GM12875 (cell line): ENCODE data around the gene SPEN.

ENCODE experiments used
- H3K4me3 ChIP-seq: one replicate; pipeline ENCODE4 v1.5.1; 2011; ENCODE audit warnings: low read depth, low read length, control low read depth
- CTCF ChIP-seq: IDR thresholded peaks from 2 replicates; pipeline ENCODE4 v1.5.1; 2011; ENCODE audit warnings: low read depth, mild to moderate bottlenecking, control low read depth, inconsistent platforms, low read length, moderate library complexity, borderline replicate concordance; ENCODE audit not compliant: insufficient read depth

SPEN gene

GRCh38 chr1:15866721-15867201, 19.3 kb downstream of the SPEN start:
- no peak for TF ChIP-seq CTCF
- no peak overlapping the region for H3K4me3 ChIP-seq

- H3K4me3 ChIP-seq, result no peak overlapping the region
- no peak for TF ChIP-seq CTCF
These were observed 19.8 kb downstream of the SPEN start for GRCh38 chr1:15867288-15867687.

- H3K4me3 ChIP-seq, result no peak overlapping the region
- TF ChIP-seq CTCF, result no peak
These were observed 21.9 kb downstream of the SPEN start for GRCh38 chr1:15869413-15869812.

GRCh38 chr1:15870421-15870820, 22.9 kb downstream of the SPEN start:
- no peak overlapping the region for H3K4me3 ChIP-seq
- no peak for TF ChIP-seq CTCF

- no peak overlapping the region for H3K4me3 ChIP-seq
- no peak for TF ChIP-seq CTCF
These were observed 27.0 kb downstream of the SPEN start for GRCh38 chr1:15874471-15874870.

- TF ChIP-seq CTCF, result no peak
- no peak overlapping the region for H3K4me3 ChIP-seq
These were observed 29.0 kb downstream of the SPEN start for GRCh38 chr1:15876357-15877055.

GRCh38 chr1:15881961-15882360, 34.5 kb downstream of the SPEN start:
- TF ChIP-seq CTCF, result no peak
- H3K4me3 ChIP-seq, result no peak overlapping the region
